NCI-H128 (cell line): ENCODE measurements around the gene ADPRH.

ENCODE experiments used
- DNase-seq: peaks from one replicate; lab custom pipeline; 2025; ENCODE audit not compliant: unreplicated experiment; lab: John Stamatoyannopoulos, UW

The ADPRH gene

DNA sequence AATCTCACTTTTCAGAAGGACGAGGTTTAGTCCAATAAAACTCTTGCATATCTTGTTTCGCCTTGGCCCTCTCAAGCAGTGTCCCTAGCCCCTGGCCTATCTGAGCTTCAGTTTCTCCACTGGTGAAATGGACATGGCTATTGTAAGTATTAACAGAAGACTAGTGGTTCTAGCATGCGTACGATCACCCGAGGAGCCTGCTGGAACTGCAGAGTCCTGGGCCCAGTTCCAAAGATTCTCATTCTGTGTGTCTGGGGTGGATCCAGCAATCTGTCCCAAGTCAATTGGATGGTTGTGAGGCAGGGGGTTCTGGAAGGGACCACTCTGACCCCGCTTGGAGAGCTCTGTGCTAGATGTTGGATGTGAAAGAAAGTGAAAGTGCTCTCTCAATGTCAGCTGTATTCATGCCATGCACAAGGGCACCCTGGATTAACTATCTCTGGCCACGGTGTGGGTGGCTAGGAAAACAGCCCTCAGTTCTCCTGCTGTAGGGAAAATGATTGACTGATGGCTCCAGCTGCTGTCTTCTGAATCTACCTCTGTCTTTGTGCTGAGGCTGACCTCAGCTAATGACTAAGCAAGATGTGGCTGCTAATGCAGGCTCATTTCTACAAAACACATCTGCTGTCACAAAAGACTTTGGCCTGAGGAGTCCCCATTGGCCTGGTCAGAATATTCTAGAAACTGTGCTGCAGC lies 16.5 kb downstream of the ADPRH start:
- no peak for DNase-seq

DNA sequence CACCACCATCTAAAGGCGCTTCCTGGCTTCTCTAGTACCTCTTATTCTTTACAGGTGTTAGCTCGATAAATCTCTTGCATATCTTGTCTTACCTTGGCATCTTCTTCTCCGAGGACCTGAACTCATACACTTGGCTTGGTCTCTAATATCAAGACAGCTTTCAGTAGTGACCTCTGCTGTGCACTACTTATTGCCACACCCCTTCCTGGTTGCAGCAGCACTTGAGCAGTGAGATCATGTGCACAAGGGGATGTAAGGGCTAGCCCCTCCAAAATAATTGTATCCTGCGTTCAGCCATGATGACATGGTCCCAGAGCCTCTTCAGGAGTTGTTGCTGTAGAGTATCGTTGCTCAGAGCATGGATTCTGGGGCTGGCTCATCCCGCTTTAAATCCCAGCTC lies 17.1 kb downstream of the ADPRH start:
- no peak for DNase-seq

GRCh38 chr3:119597548-119598288 lies 18.4 kb downstream of the ADPRH start, which contains the start of gene PLA1A:
TSS of gene PLA1A (plus strand) at chr3:119597885. CDS start at chr3:119597914, 29 bp downstream.
- DNase-seq: no peak

DNA sequence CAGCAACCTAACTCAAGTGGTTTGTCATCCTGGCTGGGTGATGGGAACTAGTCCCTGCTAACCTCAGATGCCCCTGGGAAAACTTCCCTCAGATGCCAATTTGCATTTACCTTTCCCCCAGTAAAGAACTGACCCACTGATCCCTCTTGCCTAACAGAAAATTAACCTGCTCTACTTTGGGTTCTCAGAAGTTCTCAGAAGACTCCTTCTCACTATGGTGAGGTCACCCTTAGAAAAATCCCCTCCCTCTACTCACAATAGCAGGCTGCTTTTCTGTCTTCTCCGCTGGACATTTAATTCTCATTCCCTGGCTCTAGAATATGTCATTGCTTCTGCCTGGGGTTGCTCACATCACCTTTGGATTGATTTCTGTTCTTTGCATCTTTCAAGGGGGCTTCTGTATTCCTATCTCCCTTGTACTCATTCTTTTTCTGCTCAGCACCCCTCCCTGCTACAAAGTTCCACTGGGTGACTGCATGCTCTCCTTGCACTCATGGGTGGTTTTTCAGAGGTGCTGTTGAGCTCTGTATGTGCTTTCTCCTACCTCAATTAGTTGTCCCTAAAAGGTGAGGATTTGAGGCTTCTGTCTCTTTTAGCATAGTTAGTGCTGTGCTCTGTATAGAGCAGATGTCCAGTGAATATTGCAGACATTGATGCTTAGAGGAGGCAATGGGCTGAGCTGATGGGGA lies 19.3 kb downstream of the ADPRH start:
- DNase-seq: no peak

- DNase-seq: no peak
These were observed 20.4 kb downstream of the ADPRH start for GRCh38 chr3:119599558-119600174.

- DNase-seq: no peak
These were observed 21.4 kb downstream of the ADPRH start for GRCh38 chr3:119600732-119601131.

DNA sequence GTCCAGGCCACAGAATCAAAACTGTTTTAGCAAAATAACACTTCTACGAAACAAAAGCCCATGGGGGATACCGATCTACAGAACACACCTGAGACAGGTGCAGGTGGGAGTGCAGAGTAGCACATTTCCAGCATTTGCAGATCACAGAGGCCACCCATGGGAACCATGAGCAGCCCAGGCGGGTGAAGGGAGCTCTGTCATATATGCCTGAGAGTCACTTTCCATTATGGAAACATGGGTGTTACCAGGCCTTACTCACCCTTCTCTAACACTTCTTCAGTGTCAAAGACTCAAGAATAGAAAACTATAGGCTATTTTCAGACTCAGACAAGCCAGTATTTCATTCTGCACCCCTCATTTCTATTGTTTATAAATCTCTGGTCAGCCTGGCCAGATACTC lies 21.9 kb downstream of the ADPRH start:
- no peak for DNase-seq

DNA sequence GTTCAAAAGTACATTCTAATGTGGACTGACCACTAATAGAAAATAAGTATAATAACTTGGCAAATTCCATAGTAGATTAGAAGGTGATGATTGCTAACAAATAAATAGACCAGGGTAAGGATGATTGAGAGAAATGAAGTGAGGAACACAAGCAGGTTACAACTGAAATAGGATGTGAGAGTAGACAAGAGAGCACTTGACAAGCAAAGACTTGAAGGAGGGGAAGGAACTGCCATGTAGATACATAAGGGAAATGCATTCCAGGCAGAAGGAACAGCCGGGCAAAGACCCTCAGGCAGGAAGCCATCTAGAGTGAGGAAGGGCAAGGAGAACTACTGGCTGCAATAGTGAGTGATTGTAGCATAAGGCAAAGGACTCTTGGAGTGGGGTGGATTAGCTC lies 23.4 kb downstream of the ADPRH start:
- no peak for DNase-seq

DNA sequence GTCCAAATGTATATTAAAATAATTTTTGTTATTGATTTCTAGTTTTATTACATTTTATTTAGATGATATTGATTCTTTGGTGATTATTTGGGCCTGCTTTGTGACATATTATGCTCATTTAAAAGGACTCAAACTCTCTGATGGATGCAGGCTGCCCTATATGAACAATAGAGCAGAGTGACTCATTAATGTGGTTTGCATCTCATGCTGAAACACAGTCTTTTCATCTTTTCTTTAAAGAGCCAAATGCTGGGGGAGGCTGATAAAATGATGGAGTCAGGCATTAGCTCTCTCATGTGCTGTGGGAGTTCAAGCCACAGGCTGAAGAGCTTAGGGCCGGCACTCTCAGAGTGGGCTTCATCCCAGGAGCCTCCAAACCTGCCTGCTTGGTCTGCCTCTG lies 25.6 kb downstream of the ADPRH start:
- no peak for DNase-seq

DNA sequence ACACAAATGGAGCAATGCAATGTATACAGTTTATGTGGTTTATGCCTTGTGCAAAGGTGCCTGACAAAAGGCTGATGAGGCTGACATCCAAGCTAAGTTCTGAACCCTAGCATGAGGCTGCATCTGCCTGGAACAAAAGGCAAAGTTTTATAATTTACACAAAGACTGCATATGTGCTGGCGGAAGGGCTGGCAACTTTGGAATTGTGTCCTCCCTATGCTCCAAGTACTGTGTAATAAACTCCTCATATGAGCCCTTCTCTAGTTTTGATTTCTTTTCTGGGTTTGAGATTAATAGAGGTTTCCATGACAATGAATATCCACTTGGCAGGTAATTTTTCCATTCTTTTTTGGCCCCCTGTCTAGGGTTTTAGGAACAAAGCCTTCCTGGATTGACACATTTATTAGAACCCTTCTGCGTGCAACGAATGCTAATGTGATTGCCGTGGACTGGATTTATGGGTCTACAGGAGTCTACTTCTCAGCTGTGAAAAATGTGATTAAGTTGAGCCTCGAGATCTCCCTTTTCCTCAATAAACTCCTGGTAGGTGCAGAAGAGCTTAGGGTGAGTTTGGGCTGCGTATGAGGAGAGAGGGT lies 29.2 kb downstream of the ADPRH start:
- DNase-seq: no peak

- DNase-seq: no peak
These were observed 30.0 kb downstream of the ADPRH start for GRCh38 chr3:119609301-119609700.

DNA sequence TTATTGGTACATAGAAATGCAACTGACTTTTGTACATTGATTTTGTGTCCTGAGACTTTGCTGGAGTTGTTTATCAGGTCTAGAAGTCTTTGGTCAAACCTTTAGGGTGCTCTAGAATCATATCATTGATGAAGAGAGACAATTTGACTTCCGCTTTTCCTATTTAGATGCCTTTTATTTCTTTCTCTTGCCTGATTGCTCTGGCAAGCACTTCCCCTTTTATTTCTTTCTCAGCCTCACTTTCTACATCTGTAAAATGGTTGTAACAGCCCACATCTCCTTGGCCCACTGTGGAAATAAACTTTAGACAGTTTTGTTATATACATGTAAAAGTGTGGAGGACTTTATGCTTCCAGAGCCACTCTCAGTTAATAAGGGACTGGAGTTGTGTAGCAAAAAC lies 32.4 kb downstream of the ADPRH start:
- DNase-seq: no peak

GRCh38 chr3:119613201-119613600 lies 33.9 kb downstream of the ADPRH start:
- no peak for DNase-seq

GRCh38 chr3:119613872-119614271 lies 34.6 kb downstream of the ADPRH start:
- DNase-seq: no peak

DNA sequence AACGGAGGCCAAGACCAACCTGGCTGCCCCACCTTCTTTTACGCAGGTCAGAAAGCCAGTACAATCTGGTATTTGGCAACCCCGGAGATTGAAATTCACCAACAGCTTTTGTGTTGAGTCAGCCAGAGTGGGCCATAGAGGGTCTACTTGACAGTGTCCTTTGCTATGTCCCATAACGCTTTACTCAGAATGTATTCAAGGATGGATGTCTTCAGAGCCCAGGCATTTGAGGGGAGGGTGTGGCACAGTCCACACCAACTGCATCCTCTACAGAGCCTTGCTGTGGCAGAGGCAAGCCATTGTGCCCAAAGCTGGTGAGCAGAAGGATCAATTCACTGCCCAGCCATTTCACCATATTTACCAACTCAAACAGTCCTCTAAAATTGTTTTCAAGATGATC lies 36.8 kb downstream of the ADPRH start:
- no peak for DNase-seq

DNA sequence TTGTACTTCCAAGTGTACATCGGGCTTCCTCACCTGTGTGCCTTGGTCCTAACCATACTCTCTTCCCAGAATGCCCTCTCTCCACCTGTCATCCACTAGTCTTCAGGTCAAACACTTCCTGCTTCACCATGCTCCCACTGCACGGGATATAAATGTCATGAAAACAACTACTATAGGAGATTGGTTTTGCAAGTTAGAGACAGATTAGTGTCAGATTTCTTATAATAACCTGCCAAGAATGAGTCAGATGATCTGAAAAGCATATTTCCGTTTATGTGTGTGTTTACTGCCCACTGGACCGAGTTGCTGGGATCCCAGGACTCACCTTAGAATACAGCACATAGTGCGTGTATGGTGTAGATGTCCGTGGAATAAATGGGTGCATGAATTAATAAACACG lies 39.8 kb downstream of the ADPRH start:
- DNase-seq: no peak

DNA sequence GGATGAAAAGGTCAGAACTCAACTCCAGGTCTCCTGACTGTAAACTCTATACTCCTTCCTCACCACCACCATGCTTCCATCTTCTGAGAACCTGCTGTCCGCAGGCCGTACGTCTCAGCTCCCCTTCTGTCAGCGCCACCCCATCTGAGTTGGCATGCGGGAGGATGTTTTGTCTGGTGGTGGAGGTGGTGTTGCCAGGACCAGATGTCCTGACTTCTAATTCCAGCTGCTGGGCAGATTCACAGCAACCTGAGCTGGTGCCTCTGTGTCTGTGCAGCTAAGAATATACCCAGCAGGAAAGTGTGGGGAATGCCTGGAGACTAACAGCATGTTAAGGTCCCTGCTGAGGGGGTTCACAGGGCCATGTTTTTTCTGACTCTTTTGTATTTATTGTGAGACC lies 41.6 kb downstream of the ADPRH start:
- no peak for DNase-seq

GRCh38 chr3:119624002-119624720 lies 44.9 kb downstream of the ADPRH start:
- no peak for DNase-seq

- no peak for DNase-seq
These were observed 46.3 kb downstream of the ADPRH start for GRCh38 chr3:119625451-119626153.

DNA sequence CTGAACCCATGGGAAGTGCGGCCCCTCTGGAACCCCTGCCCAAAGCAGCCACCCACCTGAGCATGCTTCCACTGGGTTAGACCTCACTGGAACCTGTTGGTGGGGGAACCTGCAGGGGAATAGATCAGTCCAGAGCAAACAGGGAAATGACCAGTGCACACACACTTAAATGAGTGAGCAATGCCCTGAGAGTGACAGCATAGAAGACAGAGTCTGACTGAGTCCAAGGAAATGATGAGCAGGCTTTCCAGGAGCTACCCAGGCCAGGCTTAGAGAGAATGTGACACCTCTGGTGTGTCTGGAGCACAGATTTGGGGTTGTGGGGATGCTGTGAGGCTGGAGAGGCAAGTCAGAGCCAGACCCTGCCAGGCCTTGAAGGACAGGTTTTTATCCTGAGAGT lies 46.9 kb downstream of the ADPRH start:
- DNase-seq: no peak
